ENCODE results near the gene YPEL3. TPM values are rescaled to one million over a fixed set of nuclear protein-coding genes. Genes with fewer than 3 reads are reported as not detected.

YPEL3 gene
- total and polyA plus RNA-seq, 2 of the 8 experiments (the other 6 are each of a cell fraction or from before 2014, with no cell fraction given), result 40.3 to 53.3 TPM

DNA sequence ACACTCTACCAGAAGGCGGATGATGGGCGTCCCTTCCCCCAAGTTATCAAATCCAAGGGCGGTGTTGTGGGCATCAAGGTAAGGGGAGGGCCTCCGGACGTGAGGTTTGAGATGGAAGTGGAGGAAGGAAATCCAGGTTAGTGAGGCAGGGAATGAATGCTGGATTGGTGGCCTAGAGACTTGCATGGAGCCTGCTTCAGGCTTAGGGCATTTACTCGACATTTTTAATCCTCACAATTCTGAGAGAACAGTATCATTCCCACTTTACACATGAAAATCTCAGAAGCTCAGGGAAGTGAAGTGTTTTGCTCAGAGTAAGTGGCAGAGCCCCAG is 28.5 kb downstream of the YPEL3 start:
- H3K56ac ChIP-seq (replicated peaks; ENCODE audit: insufficient read length, low read depth, low read length), result no peak overlapping the region
- H4K8ac ChIP-seq (ENCODE audit: extremely low read depth, insufficient read depth, low read length), result no peak overlapping the region
- H4K20me1 ChIP-seq (replicated peaks in 1 of 2; ENCODE audit: control insufficient read depth in 1 of 2, insufficient read depth in 2 of 2, low read length in 2 of 2), result peaks cover 16 to 35% of the 10 kb centered on the region in 2 experiments
- no peaks in the 10 kb centered on the region for H3K27me3 ChIP-seq (replicated peaks in 1 of 4; ENCODE audit: control insufficient read depth in 3 of 4, extremely low read depth in 1 of 4, insufficient read depth in 3 of 4, low read length in 3 of 4)
- WGBS, 2 experiments (ENCODE audit: extremely low coverage in 1 of 2, insufficient coverage in 1 of 2, insufficient read length in 1 of 2, insufficient replicate concordance in 2 of 2, low coverage in 1 of 2, low lambda C conversion rate in 2 of 2, missing lambda C conversion rate in 1 of 2), result 92% methylated on average over 6 of the region's 6 CpGs; no CpG with 5 or more reads in 1 of the 2 experiments
- peak overlapping the region in 1 of 4 experiments; percentile 85; a peak in 1 of 8 replicates for H3K4me3 ChIP-seq (ENCODE audit: extremely low read depth in 1 of 4, insufficient read depth in 2 of 4, low read depth in 3 of 4, low read length in 4 of 4)
- no peak overlapping the region for H2BK12ac ChIP-seq (ENCODE audit: low read depth, low read length)
- H2AFZ ChIP-seq (ENCODE audit: low read length), result no peak overlapping the region
- no peak overlapping the region for H2BK15ac ChIP-seq (ENCODE audit: low read length)
- H2AK5ac ChIP-seq (ENCODE audit: low read depth, low read length), result no peak overlapping the region
- H3K23ac ChIP-seq (ENCODE audit: insufficient read length), result no peak overlapping the region
- H3K36me3 ChIP-seq (ENCODE audit: control insufficient read depth in 2 of 4, insufficient read depth in 4 of 4, low read length in 3 of 4), result peaks cover 19 to 54% (median 47%) of the 10 kb centered on the region in 4 experiments
- H3K14ac ChIP-seq (ENCODE audit: insufficient read length), result no peak overlapping the region
- no peak overlapping the region for H4K91ac ChIP-seq (replicated peaks; ENCODE audit: insufficient read length, low read length)
- no peak for FAIRE-seq
- no peak overlapping the region for H2BK20ac ChIP-seq (ENCODE audit: low read length)
- H2BK120ac ChIP-seq (replicated peaks; ENCODE audit: low read depth, low read length), result no peak overlapping the region
- H4K5ac ChIP-seq (ENCODE audit: insufficient read length, low read depth, low read length), result no peak overlapping the region
- H3K9ac ChIP-seq (replicated peaks in 1 of 4; ENCODE audit: extremely low read depth in 1 of 4, low read depth in 3 of 4, low read length in 3 of 4), result no peak overlapping the region
- H3K79me1 ChIP-seq (ENCODE audit: low read depth, low read length), result peaks cover 9% of the 10 kb centered on the region; the same call in 1 of the 2 replicates
- TF ChIP-seq POLR2AphosphoS5 (IDR thresholded peaks at IDR 0.05; ENCODE audit: low read depth, low read length) (peak; percentile 38; the same call in 1 of the 2 replicates), TAF1 (IDR thresholded peaks at IDR 0.05; ENCODE audit: low read depth, low read length) (no peak), CREB1 (IDR thresholded peaks at IDR 0.05) (no peak)
- H3K4ac ChIP-seq (replicated peaks; ENCODE audit: insufficient read length, low read depth, low read length), result no peak overlapping the region
- no peak overlapping the region for H3K27ac ChIP-seq (ENCODE audit: low read depth, low read length)
- no peak overlapping the region for H3K18ac ChIP-seq (ENCODE audit: extremely low read depth, low read length)
- H2BK5ac ChIP-seq (ENCODE audit: low read depth, low read length), result no peak overlapping the region; the same call in 1 of the 2 replicates
- ChIA-PET POLR2A (ENCODE audit: partially characterized antibody) (interaction anchor here (1.6 to 21.2 kb wide), 5 partner anchors 11 to 65 kb away, joined by 3 to 353 read pairs (median 88); partner anchors contain the start of genes PPP4C, TBX6, TLCD3B and YPEL3), CTCF (ENCODE audit: partially characterized antibody) (interaction anchor here (1.9 to 7.3 kb wide), 4 partner anchors 9 to 45 kb away, joined by 6 to 51 read pairs (median 10); partner anchors contain the start of genes GDPD3, PPP4C and TBX6)
- peaks cover 6 to 23% (median 11%) of the 10 kb centered on the region in 4 experiments for H3K4me1 ChIP-seq (replicated peaks in 1 of 4; ENCODE audit: control insufficient read depth in 3 of 4, insufficient read depth in 4 of 4, low read length in 3 of 4)
- peaks cover 18% of the 10 kb centered on the region for H3K23me2 ChIP-seq (ENCODE audit: low read depth, low read length)
- peaks cover 15 to 30% of the 10 kb centered on the region in 2 experiments for H3K79me2 ChIP-seq (ENCODE audit: control insufficient read depth in 1 of 2, insufficient read depth in 2 of 2, low read length in 2 of 2)
- DNase-seq (ENCODE audit: low read depth in 1 of 2, low spot score in 2 of 2), result no peak
- peak overlapping the region; percentile 73 to 81; a peak in 2 of 4 replicates for H3K4me2 ChIP-seq (ENCODE audit: insufficient read depth in 1 of 2, low read depth in 2 of 2, low read length in 2 of 2)
- no peaks in the 10 kb centered on the region for H3K9me3 ChIP-seq (ENCODE audit: insufficient read depth in 2 of 2, low read depth in 1 of 2, low read length in 1 of 2)
